ENCODE results near the gene EFL1.

DNA sequence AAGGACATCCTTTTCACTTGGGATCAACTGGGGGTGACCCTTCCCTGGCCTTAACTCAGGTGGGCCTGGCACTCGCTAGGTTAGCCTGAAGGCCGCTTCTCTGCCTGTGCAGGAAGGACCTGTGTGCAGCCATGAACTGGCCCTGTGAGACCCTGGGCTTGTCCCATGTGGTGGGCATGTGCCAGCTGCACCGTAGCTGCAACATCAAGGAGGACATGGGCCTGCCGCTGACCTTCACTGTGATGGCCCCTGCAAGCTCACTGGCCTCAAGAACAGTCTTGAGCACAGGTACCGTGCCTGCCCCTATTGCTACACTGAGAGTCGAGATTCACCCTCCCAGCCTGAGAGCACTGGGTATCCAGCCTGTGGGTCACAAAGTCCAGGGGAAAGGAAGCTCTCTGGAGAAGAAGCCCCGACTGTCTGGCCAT, 43.1 kb upstream of the EFL1 start:
- TF ChIP-seq, protein P1, sequence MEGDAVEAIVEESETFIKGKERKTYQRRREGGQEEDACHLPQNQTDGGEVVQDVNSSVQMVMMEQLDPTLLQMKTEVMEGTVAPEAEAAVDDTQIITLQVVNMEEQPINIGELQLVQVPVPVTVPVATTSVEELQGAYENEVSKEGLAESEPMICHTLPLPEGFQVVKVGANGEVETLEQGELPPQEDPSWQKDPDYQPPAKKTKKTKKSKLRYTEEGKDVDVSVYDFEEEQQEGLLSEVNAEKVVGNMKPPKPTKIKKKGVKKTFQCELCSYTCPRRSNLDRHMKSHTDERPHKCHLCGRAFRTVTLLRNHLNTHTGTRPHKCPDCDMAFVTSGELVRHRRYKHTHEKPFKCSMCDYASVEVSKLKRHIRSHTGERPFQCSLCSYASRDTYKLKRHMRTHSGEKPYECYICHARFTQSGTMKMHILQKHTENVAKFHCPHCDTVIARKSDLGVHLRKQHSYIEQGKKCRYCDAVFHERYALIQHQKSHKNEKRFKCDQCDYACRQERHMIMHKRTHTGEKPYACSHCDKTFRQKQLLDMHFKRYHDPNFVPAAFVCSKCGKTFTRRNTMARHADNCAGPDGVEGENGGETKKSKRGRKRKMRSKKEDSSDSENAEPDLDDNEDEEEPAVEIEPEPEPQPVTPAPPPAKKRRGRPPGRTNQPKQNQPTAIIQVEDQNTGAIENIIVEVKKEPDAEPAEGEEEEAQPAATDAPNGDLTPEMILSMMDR (conservative IDR thresholded peaks at IDR 0.05; ENCODE audit: low read depth in 2 of 2), result no peak
- TF ChIP-seq, protein P2, sequence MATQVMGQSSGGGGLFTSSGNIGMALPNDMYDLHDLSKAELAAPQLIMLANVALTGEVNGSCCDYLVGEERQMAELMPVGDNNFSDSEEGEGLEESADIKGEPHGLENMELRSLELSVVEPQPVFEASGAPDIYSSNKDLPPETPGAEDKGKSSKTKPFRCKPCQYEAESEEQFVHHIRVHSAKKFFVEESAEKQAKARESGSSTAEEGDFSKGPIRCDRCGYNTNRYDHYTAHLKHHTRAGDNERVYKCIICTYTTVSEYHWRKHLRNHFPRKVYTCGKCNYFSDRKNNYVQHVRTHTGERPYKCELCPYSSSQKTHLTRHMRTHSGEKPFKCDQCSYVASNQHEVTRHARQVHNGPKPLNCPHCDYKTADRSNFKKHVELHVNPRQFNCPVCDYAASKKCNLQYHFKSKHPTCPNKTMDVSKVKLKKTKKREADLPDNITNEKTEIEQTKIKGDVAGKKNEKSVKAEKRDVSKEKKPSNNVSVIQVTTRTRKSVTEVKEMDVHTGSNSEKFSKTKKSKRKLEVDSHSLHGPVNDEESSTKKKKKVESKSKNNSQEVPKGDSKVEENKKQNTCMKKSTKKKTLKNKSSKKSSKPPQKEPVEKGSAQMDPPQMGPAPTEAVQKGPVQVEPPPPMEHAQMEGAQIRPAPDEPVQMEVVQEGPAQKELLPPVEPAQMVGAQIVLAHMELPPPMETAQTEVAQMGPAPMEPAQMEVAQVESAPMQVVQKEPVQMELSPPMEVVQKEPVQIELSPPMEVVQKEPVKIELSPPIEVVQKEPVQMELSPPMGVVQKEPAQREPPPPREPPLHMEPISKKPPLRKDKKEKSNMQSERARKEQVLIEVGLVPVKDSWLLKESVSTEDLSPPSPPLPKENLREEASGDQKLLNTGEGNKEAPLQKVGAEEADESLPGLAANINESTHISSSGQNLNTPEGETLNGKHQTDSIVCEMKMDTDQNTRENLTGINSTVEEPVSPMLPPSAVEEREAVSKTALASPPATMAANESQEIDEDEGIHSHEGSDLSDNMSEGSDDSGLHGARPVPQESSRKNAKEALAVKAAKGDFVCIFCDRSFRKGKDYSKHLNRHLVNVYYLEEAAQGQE (IDR thresholded peaks at IDR 0.05; ENCODE audit: unreplicated experiment), result no peak

Data from GM23338 (cell line).